Measurements from ENCODE around the gene DNLZ.

The DNLZ gene

DNA sequence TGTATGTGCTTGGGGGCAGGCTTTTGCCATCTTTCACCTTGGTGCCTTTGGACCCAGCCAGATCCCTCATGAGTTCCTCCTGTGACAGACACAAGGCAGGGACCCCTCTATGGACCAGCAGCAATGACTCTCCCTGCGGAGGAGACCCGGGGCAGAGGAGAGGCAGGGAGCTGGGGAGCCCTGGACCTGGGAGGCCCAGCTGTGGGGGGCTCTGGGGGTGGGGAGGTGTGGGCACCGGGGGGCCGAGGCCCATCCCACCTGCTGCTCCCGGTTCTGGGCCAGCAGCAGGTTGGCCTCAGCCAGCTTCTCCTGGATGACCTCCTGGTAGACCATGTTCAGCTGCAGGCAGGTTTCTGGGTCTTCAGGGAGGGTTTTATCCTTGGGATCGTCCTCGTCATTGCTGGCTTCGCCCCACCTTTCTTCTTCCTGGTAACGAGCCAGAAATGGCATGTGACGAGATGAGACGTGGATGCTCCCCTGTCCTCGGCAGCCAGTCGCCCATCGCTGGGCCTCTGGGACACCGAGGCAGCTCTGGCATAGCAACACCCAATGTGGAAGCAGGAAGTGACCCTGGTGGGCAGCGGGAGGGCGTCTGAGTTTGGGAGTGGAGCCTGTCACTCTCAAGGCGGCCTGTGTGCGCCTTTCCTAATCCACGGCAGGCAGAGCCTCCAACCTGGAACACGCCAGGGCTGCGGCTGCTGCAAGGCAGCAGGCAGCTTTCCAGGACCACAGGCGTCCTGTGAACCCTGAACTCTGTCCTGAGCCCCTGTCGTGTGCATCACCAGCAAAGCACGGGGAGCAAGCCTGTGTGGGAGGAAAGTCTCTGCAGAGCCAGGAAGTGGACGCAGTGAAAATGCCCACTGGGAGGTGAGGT lies 32.0 kb upstream of the DNLZ start:
- DNase-seq, result no peak

DNA sequence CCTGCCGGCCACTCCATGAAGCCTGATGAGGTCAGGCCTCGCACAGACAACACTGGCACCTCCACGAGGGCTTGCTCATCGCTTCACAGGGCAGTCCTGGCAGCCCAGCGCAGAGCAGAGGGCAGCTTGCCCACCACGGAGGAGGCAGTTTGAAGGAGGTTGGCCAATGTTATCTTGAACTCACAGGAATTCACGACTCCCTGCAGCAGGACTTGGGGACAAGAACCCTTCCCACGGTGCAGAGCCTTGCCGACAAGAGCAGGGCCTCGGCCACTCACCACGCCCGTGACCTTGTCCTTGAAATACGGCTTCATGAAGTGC lies 31.4 kb upstream of the DNLZ start:
- no peak for DNase-seq

GRCh38 chr9:136394312-136395019 lies 30.9 kb upstream of the DNLZ start:
- no peak for DNase-seq

DNA sequence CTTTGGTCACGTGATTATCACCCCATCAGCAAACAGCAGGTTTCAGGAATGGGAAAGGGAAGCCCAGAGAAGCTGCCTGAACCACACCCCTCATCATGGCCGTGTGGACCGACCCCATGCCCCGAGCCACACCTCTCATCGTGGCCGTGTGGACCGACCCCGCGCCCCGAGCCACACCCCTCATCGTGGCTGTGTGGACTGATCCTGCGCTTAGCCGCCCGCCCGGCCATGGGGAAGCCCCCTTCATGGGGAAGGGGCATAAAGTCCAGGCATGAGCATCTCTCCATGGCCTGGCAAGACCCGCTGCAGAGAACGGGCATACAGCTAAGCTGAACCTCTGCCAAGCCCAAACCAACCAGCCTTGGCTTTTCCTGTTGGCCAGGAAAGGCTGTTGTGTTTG lies 30.0 kb upstream of the DNLZ start:
- DNase-seq, result no peak

GRCh38 chr9:136392538-136393449 lies 29.2 kb upstream of the DNLZ start:
- no peak for DNase-seq

DNA sequence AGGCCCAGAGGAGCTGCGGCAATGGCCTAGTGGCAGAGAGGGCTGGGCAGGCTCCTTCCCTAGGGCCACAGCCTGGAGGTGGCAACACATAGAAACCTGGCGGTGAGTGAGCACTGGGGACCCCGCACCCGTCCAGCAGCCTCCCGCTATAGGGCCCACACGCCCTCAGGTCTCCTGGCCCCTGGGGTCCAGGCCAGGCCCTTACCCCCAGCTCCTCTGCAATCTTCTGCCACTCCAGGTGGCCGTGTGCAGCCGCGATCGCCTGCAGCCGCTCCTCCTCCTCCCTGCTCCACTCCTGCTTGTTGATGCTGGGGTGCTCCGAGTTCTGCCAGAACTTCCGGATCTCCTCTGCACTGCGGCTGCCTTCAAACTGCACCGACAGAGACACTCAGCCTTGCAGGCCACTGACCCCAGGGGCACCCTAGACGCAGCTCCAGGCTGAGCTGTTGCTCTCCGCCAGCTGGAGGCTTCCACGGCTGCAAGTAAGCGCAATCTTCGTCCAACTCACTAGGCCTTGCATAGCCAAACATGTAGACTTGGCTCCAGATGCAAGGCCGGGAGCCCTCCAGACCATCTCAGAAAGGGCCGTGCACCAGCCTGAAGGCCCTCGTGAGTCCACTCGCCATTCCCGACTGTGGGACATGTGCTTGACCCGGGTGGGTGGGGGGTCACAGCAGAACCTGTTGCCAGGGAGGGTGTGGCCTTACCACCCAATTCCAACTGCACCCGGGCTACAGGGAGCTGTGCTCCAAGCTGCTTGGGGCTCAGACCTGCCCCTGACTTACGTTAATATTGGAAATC lies 28.4 kb upstream of the DNLZ start:
- DNase-seq, result no peak

GRCh38 chr9:136389396-136389795 lies 25.9 kb upstream of the DNLZ start:
- DNase-seq, result no peak

DNA sequence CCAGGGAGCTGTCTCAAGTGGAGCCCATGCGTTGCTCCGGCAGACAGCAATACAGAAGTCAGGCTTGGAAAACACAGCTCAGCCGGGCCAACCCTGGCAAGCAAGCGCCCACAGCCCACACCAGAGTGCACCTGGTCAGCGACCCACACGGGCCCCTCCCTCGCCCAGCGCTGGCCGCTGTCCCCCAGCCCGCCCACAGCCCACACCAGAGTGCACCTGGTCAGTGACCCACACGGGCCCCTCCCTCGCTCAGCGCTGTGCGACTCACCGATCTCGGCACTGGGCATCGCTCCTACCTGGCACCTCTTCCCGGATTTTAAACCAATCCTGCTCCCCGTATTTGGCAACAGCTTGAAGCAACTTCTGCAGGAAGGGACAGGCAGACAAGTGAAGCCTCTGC lies 23.7 kb upstream of the DNLZ start:
- no peak for DNase-seq

DNA sequence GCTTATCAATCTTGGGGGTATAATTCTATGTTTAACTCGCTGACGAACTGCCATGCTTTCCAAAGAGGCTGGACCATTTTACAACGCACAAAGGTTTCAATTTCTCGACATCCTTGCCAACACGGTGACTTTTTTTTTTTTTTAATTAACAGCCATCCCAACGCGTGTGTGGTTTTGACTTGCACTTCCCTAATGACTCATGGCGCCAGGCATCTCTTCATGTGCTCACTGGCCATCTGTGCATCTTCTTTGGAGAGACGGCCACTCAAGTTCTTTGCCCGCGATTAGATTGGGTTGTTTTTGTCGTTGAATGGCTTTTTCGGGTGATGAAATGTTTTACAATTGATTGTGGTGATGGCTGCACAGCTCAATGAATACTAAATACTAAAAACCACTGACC lies 22.5 kb upstream of the DNLZ start:
- DNase-seq, result no peak

GRCh38 chr9:136385015-136385414 lies 21.5 kb upstream of the DNLZ start:
- no peak for DNase-seq

- DNase-seq, result no peak
These were observed 19.9 kb upstream of the DNLZ start for GRCh38 chr9:136383436-136383835.

GRCh38 chr9:136381966-136382513 lies 18.5 kb upstream of the DNLZ start:
- no peak for DNase-seq

DNA sequence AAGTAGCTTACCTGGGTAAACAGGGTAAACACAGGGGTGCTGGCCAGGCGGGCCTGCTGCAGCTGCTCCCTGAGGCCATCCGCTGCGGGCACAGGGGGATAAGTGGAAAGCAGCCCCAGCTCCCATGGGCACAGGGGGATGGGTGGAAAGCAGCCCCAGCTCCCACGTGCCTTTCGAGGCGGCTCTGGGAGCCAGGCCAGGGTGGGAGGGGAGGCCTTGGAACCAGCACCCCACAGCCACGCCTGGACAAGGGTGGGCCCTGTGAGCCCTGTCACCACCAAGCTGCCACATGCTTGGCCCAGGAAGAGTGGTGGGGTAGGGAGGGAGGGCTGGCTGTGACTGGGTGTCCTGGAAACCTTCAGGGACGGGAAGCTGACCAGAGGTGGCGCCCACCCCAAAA lies 17.8 kb upstream of the DNLZ start:
- no peak for DNase-seq

- no peak for DNase-seq
These were observed 16.8 kb upstream of the DNLZ start for GRCh38 chr9:136380381-136380780.

GRCh38 chr9:136379891-136380290 lies 16.3 kb upstream of the DNLZ start:
- DNase-seq, result no peak

DNA sequence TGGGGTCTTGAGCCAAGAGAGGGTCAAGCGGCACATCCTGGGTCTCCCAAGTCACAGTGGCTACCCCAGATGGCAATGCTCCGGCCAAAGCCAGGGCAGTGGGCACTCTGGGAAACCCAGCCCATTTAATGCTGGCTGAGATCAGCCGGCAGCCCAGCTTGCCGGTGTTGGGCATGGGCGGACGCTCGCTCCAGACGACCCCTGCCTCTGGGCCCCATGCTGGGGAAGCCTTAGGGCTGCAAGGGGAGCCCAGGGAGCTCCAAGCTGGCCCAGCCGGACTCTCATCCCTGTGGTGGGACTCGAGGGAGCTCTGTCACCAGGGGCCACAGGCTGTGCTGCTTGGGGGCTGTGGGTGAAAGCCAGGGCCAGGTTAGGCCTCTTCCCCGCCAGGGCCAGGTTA lies 15.9 kb upstream of the DNLZ start:
- DNase-seq, result no peak

DNA sequence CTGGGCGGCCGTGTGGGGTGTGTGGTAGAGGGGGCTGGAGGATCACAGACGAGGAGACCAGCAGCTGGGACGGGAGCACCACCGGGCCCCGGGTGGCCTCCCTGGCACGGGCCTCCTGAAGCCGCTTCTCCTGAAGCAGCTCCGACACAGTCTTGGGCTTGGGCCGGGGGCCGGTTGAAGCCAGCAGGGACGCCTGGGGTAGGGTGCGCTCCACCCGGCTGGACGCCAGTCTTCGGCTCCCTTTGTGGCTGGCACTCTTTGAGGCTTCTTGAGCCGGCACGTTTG lies 15.4 kb upstream of the DNLZ start:
- no peak for DNase-seq

DNA sequence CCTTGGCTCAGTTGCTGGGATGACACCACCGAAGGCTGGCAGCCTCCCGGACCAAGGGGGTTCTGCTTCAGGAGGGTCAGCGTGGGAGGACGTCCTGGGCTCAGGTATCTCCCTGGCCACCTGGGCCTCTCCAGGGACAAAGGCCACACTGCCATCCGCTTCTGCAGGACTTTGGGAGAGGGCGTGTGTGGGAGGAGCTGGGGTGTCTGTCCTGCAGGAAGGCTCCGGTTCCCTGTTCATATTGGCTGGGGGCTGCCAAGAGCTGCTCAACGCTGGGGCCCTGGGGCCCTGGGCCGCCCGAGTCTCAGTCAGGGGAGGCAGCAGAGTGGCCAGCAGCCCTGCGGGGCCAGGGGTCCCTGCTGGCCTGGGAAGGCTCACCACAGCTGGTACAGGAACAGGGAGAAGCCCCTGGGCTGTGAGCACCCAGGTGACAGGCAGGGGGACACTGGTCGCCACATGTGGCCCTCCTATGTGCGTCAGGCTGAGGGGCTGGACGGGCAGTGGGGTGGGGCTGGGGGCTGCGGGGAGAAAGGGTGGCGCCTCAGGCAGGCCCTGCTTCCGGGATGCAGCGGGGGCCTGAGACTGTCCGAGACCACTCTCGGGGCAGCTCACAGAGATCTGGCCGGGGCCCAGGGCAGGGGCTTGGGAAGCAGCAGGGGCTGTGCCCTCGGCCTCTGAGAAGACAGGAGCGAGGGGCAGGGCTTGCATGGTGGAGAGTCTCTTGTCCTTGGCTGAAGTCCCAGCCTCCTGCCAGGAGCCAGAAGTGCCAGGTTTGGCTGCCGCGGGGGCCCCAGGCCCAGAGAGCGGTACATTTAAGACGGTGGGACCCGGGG lies 14.8 kb upstream of the DNLZ start:
- DNase-seq, result no peak

- DNase-seq, result no peak
These were observed 14.0 kb upstream of the DNLZ start for GRCh38 chr9:136377341-136378169.

DNA sequence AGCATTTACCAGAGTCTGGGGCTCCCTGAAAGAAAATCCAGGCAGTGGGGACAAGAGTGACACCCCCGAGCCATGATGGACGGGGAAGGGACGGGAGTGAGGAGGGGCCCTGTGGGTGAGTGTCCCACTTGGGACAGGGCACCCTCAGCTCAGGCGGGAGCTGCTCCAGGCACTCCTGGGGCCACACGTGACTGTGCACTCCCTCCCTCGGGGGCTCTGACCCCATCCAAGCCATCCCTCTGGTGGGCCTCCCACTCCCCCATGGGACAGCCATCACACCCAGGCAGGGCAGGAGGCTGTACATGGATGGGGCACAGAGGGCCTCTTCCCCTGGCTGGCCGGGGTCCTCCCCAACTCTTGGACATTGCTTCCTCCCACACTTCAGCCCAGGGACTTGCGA lies 12.9 kb upstream of the DNLZ start:
- DNase-seq, result no peak

DNA sequence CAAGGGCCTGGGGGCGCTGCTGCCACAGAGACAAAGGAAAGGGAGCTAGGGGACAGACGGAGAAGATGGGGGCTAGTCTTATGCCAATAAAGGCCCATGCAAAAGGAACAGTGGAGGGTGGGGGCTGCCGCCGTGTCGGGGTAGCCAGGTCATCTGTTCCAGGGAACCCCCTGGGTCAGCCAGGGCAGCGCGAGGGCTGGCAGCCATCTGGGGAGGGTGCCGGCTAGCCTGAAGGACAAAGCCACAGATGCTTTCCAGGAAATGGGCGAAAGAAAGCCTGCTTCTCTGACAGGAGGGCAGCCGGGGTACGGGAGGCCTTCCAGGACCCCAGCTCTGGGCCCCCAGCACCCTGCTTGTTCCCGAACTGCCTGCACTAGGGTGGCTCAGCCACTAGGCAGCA lies 11.6 kb upstream of the DNLZ start:
- DNase-seq, result no peak
